Neuron (in vitro differentiated cells): ENCODE measurements around the gene KIAA0930.
A peak's percentile ranks its signal among the peaks of the same experiment; 100 is the strongest.
"Not testable (repeated sequence)": the region's sequence is repeated elsewhere in the genome, so short reads cannot be mapped to it uniquely, and the experiment has no call there.

ENCODE experiments used
- H2AFZ ChIP-seq: one replicate; pipeline ENCODE4 v1.6.1; 2013; ENCODE audit warnings: low read depth, mild to moderate bottlenecking, inconsistent platforms, low read length, moderate library complexity
- H3K27me3 ChIP-seq: one replicate; pipeline ENCODE4 v1.6.1; 2013; ENCODE audit warnings: low read length; ENCODE audit not compliant: insufficient read depth
- H3K36me3 ChIP-seq: one replicate; pipeline ENCODE4 v1.6.1; 2013; ENCODE audit warnings: low read length; ENCODE audit not compliant: insufficient read depth
- H3K4me1 ChIP-seq: one replicate; pipeline ENCODE4 v1.6.1; 2013; ENCODE audit warnings: low read length; ENCODE audit not compliant: insufficient read depth
- H3K4me3 ChIP-seq: 2 replicates; pipeline ENCODE4 v1.5.1; 2013; ENCODE audit warnings: mild to moderate bottlenecking, low read length, moderate library complexity
- H3K9me3 ChIP-seq: one replicate; pipeline ENCODE4 v1.6.1; 2013; ENCODE audit warnings: low read length

Gene KIAA0930

GRCh38 chr22:45240810-45241631, at the start of gene KIAA0930:
Gene KIAA0930, minus strand, starts transcription at chr22:45240894. Its CDS starts 191 bp downstream, at chr22:45240703.
- Histone ChIP-seq H3K36me3 (no peaks in the 10 kb centered on the region), H3K27me3 (peaks cover 5% of the 10 kb centered on the region), H3K4me3 (peak within 1 kb of the TSS; percentile 80), H3K9me3 (no peaks in the 10 kb centered on the region), H2AFZ (peak within 1 kb of the TSS; percentile 83), H3K4me1 (peaks cover 15% of the 10 kb centered on the region)

DNA sequence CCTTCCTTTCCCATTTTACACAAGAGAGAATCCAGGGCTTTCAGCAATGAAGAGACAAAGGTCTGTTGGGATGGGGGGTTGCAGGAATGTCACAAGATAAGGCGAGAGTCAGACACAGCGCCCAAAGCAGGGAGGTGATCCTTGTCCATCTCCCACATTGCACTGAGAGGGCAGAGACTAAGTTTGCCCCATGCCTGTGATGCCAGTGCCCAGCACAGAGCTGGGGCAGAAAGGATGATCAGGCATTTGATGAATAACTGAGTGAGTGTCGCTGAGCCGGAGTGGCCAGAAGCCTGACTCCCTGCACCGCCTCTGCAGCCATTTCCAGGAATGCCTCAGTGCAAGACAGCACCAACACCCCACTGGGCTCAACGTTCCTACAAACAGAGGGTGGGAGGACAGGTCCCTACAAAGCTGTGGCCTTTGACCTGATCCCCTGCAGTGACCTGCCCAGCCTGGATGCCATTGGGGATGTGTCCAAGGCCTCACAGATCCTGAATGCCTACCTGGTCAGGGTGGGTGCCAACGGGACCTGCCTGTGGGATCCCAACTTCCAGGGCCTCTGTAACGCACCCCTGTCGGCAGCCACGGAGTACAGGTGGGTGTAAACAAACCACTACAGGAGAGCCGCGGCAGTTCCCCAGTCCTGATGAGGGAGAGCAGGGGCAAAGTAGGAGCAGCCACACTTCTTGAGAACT, 46.3 kb upstream of the KIAA0930 start:
- Histone ChIP-seq H3K9me3 (no peaks in the 10 kb centered on the region), H3K4me1 (peaks cover 10% of the 10 kb centered on the region), H3K36me3 (no peaks in the 10 kb centered on the region), H2AFZ (no peak overlapping the region), H3K27me3 (peaks cover 44% of the 10 kb centered on the region), H3K4me3 (no peak overlapping the region)

DNA sequence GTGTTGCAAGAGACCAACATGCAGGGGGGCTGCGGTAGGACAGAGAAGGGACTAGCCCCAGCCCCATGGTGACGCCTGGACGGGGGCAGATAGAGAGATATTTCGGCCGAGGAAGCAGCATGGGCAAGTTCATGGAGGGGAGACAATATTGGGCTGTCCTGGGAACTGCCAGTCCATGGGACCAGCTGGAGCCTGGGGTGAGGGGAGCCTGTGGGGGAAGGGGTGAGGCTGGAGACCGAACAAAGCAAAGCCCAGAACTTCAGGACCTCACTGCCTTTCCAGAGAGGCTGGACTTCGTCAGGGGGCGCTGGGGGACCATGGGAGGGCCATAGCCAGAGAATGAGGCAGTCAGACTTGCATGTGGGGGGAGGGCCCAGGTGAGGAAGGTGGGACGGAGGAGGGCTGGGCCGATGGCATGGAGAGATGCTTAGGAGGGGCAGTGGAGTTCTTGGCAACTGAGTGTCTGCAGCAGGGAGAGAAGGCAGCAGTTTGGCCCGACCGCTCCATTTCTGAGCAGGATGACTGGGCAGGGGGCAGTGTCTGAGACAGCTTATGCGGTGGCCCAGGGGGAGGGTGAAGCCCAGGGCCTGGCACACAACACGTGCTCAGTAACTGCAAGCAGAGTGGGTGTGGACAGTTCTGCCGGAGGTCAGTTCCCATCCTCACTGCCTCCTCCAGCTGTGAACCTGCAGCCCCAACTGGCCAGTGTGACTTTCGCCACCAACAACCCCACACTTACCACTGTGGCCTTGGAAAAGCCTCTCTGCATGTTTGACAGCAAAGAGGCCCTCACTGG, 44.8 kb upstream of the KIAA0930 start:
- Histone ChIP-seq H3K27me3 (peaks cover 45% of the 10 kb centered on the region), H3K9me3 (no peaks in the 10 kb centered on the region), H3K4me1 (peaks cover 4% of the 10 kb centered on the region), H3K4me3 (no peak overlapping the region), H2AFZ (peak overlapping the region; percentile 3), H3K36me3 (no peaks in the 10 kb centered on the region)

GRCh38 chr22:45284705-45285262, 44.1 kb upstream of the KIAA0930 start, which contains the start of gene UPK3A:
Gene UPK3A, plus strand, starts transcription at chr22:45284949. Its CDS starts 65 bp downstream, at chr22:45285014.
- Histone ChIP-seq H2AFZ (peak within 1 kb of the TSS; percentile 3), H3K4me3 (no peak within 1 kb of the TSS), H3K27me3 (peaks cover 45% of the 10 kb centered on the region), H3K9me3 (no peaks in the 10 kb centered on the region), H3K4me1 (peaks cover 2% of the 10 kb centered on the region), H3K36me3 (no peaks in the 10 kb centered on the region)

DNA sequence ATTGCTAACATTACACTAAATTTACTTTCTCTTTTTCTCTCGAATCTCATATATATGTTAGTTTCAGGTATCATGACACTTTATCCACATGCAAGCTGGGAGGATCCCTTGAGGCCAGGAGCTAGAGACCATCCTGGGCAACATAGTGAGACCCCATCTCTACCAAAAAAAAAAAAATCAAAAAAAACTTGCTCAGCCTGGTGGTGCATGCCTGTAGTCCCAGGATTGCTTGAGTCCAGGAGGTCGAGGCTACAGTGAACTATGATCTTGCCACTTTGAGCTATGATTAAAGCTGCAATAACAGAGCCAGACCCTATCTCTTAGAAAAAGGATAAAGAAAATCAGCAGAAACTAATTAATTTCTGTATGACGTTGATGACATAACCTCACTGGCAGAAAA, 40.3 kb upstream of the KIAA0930 start:
- H3K36me3 ChIP-seq: no peaks in the 10 kb centered on the region
- peaks cover 32% of the 10 kb centered on the region for H3K27me3 ChIP-seq
- no peak overlapping the region for H2AFZ ChIP-seq
- H3K4me1 ChIP-seq: peaks cover 5% of the 10 kb centered on the region
- no peak overlapping the region for H3K4me3 ChIP-seq
- H3K9me3 ChIP-seq: no peaks in the 10 kb centered on the region

GRCh38 chr22:45280587-45280980, 39.9 kb upstream of the KIAA0930 start:
- Histone ChIP-seq H3K9me3 (no peaks in the 10 kb centered on the region), H3K4me1 (peaks cover 5% of the 10 kb centered on the region), H3K36me3 (no peaks in the 10 kb centered on the region), H2AFZ (no peak overlapping the region), H3K27me3 (peaks cover 28% of the 10 kb centered on the region), H3K4me3 (no peak overlapping the region)

- peaks cover 4% of the 10 kb centered on the region for H3K4me1 ChIP-seq
- peaks cover 11% of the 10 kb centered on the region for H3K27me3 ChIP-seq
- no peaks in the 10 kb centered on the region for H3K9me3 ChIP-seq
- no peak overlapping the region for H3K4me3 ChIP-seq
- H3K36me3 ChIP-seq: no peaks in the 10 kb centered on the region
- H2AFZ ChIP-seq: no peak overlapping the region
These were observed 37.4 kb upstream of the KIAA0930 start for GRCh38 chr22:45278125-45278524.

- H3K9me3 ChIP-seq, H3K36me3 ChIP-seq, H2AFZ ChIP-seq, H3K4me3 ChIP-seq, H3K4me1 ChIP-seq: not testable (repeated sequence)
- peaks cover 10% of the 10 kb centered on the region for H3K27me3 ChIP-seq
These were observed 37.0 kb upstream of the KIAA0930 start for GRCh38 chr22:45277720-45278119.

DNA sequence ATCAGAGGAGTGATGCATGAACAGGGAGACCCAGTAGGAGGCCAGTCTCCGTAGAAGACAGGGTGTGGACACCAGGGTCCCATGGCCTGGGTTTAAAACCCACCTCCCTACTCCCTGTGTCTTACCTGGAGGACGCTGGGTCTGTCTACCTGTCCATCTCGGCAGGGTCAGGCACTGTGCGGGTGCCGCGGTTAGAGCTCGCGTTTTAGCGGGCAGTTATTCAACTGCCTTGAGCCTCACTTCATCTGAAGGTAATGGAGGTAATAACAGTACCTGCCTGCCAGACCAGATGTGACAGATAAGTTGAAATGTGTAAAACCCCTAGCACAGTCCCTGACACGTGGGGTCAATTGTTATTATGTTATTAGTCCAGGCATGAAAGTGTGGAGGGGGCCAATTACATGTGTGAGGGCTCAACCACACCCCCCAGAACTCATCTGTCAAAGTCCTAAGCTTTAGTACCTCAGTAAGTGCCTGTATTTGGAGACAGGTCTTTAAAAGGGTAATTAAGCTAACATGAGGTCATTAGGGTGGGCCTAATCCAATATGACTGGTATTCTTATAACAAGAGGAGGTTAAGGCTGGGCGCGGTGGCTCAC, 35.9 kb upstream of the KIAA0930 start:
- Histone ChIP-seq H3K4me3 (no peak overlapping the region), H3K9me3 (no peaks in the 10 kb centered on the region), H3K4me1 (peaks cover 4% of the 10 kb centered on the region), H3K27me3 (peaks cover 6% of the 10 kb centered on the region), H3K36me3 (no peaks in the 10 kb centered on the region), H2AFZ (no peak overlapping the region)

- Histone ChIP-seq H3K27me3 (peaks cover 18% of the 10 kb centered on the region), H3K4me1 (peaks cover 6% of the 10 kb centered on the region), H3K9me3 (no peaks in the 10 kb centered on the region), H3K4me3 (no peak overlapping the region), H2AFZ (no peak overlapping the region), H3K36me3 (no peaks in the 10 kb centered on the region)
These were observed 32.9 kb upstream of the KIAA0930 start for GRCh38 chr22:45273452-45274075.

DNA sequence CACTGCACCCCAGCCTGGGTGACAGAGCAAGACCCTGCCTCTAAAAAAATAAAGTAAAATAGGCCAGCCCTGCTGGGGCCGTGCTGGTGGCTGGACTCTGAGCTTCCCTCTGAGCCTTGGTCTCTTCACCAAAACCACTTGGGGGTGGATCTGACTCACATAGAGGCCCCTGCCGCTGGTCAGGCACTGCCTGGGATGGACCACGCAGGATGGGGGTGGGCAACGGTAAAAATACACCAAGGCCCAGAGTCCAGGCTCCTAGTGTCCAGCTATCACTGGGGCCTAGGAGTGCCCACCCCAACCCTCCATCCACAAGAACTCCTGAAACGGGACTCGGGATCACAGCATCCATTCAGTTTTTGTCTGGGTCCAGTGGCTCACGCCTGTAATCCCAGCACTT, 31.8 kb upstream of the KIAA0930 start:
- peaks cover 18% of the 10 kb centered on the region for H3K27me3 ChIP-seq
- H2AFZ ChIP-seq: no peak overlapping the region
- no peak overlapping the region for H3K4me3 ChIP-seq
- H3K9me3 ChIP-seq: no peaks in the 10 kb centered on the region
- no peaks in the 10 kb centered on the region for H3K36me3 ChIP-seq
- peaks cover 6% of the 10 kb centered on the region for H3K4me1 ChIP-seq

DNA sequence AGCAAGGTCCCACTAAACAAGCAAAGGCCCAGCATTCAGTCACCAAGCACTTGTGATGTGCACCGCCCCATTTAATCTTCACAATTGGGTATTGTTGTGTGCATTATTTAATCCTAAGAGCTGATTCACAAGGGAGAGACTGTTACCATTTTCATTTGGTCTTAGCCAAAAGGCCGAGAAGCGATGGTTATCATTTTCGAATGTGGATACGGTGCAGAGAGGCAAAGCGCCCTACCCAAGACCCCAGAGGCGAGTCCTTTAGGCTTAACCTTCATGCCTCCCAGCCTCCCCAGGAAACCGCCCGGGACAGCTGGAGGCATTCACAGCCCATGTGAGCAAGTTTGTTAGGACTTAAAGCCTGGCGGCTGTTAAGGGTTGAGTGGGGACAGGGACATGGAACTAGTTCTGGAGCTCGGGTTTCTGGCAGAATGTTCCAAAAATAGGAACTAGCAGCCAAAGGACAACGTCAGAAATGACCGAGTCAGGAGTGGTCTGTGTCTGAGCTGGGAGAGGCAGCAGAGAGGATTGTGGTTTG, 31.0 kb upstream of the KIAA0930 start:
- Histone ChIP-seq H3K4me1 (peaks cover 6% of the 10 kb centered on the region), H2AFZ (no peak overlapping the region), H3K9me3 (no peaks in the 10 kb centered on the region), H3K4me3 (no peak overlapping the region), H3K27me3 (peaks cover 18% of the 10 kb centered on the region), H3K36me3 (no peaks in the 10 kb centered on the region)
